GM19238 (cell line): ENCODE results near the gene OPN5.
"Not testable (repeated sequence)": the region's sequence is repeated elsewhere in the genome, so short reads cannot be mapped to it uniquely, and the experiment has no call there.

Source experiments
- DNase-seq: peaks from one replicate; pipeline ENCODE4 v3.0.0; 2011; ENCODE audit warnings: low spot score; ENCODE audit not compliant: insufficient read length

The OPN5 gene, protein sequence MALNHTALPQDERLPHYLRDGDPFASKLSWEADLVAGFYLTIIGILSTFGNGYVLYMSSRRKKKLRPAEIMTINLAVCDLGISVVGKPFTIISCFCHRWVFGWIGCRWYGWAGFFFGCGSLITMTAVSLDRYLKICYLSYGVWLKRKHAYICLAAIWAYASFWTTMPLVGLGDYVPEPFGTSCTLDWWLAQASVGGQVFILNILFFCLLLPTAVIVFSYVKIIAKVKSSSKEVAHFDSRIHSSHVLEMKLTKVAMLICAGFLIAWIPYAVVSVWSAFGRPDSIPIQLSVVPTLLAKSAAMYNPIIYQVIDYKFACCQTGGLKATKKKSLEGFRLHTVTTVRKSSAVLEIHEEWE

DNA sequence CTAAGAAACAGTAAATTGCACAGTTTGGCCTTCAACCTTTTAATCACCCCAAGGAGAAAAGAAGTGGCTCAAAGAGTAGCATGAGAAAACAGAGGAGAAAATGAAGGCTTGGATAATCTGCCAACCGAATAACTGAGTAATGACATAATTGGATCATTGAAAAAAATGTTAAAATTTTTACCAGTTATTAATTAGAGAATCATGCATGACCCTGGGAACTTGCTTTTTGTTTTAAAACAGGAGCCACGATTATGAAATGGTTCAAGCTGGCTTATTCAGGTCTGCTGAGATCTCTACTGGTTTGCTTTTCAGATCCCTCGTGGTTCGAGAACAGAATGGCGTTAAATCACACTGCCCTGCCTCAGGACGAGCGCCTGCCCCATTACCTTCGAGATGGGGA, at the start of gene OPN5:
OPN5 (plus strand) TSS at position 301 of the 400 bp plus-strand sequence; CDS start at position 336, 35 bp downstream.
- no peak for DNase-seq

DNA sequence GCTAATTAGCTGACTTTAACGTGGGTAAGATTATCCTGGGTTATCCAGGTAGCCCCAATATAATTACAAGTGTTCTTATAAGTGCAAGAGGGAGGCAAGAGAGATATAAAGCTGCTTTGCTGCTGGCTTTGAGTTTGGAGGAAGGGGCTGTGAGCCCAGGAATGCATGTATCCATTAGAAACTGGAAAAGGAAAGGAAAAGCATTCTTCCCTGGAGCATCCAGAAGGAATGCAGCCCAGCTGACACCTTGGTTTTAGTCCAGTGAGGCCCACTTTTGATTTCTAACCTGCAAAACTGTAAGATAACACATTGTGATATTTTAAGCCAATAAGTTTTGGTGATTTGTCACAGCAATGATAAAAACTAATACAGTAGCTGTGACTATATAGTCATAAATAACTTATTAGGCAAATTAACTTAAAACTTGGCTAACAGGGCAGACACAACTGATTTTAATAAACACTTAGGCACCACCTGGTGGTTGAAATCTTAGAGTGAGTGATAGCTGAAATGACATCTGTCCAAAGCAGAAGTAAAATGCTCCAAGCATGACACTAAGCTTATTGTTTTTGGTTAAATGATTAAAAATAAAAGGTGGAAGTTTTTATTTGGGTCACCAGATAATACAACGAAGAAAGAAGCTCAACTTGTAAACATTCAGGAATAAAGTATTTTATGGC, 47.8 kb upstream of the OPN5 start:
- DNase-seq = no peak

DNA sequence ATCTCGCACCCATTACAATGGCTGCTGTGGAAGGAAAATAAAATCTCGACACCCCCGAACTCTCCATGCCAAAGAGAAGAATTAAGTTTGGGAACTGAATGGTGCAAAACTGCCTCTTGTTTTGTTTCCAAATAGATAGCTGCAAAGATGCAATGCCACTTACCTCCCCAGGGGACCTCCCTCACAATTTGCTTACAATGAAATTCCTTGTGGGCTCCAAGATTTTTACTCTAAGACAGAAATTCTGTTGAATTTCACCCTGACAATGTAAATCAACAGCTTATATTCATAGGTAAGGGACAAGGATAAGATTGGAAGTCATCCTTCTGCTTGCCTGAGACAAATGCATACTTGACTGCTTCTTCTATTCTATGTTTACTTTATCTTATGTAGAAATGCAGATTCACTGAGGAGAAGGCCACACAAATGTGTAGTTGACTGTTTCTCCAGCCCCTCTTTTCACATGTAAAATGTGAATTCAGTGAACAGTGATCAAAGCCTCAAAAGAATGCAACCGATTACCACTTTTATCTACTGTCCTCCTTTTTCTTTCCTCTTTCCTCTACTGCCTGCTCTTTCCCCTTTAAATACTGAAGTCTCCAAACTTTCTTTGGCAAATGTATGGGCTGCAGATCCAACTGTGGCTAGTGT, 46.9 kb upstream of the OPN5 start:
- no peak for DNase-seq

DNA sequence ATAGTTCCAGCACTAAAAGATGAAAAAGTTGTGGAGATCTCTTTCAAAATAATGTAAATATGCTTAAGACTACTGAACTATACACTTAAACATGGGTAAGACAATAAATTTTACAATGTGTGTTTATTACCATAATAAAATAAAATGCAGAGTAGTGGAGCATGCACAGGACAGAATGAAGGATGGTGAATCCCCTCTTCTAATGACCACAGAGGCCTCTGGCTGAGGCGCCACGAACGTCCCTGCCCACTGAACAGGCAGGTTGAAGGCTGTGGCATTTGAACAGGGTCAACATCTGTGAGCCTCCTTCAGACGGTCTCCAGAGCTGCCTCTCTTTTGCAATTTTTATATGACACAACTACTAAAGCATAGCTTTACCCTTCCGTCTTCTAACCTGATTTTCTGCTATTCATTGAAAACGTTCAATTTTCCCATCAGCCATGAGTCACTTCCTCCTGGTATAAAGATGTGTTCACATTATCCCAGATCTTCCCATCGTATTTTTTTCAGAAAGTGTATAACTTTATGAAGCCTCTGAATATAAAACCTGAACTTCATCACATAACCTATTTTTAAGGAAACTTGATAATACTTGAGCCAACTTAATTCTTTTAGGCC, 45.6 kb upstream of the OPN5 start:
- no peak for DNase-seq

DNA sequence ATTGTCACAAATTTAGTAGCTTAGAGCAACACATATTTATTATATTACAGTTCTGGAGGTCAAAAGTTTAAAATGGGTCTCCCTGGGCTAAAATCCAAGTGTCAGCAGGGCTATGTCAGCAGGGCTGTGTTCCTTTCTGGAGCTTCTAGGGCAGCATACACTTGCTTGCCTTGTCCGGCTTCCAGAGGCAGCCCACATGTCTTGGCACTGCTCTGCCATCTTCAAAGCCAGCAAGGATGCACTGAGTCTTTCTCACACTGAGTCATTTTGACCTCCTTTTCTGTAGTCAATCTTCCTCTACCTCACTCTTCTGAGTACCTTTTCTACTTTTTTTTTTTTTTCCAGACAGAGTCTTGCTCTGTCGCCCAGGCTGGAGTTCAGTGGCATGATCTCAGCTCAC, 44.4 kb upstream of the OPN5 start:
- DNase-seq = no peak

DNA sequence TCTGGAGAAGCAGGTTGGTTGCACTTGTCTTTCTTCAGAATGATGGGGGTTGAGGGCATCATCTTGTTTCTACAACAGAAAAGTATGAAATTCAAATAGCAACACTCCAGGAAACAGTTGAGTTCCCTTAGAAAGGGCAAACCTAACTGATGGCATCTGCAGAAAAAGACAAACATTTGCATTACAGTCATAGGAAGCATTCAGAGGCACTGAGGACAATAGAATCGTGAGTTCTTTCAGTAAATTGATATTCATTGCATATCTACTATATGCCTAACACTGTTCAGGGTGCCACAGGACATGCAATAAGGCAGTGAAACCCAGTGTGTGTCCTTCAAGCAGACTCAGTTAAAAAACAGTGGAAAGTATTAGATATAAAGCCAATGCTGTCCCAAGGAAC, 41.1 kb upstream of the OPN5 start:
- no peak for DNase-seq

DNA sequence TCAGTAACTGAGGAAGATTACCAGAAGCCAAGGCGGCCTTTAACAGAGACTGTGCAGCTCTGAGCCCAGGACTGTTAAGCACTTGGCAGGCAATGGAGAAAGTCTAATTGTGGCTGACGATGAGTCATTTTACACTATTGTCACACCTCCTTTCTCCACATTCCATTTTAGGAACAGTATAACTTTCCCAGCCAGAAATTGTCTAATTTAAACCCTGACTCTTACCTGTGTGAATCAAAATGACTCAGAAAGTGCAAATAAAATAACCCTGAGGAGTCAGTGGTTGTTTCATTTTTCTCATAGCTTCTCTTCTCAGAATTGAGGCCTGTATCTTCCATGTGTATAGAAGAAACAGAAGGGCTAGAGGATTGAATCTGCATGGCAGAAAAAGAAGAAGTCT, 40.0 kb upstream of the OPN5 start:
- no peak for DNase-seq

DNA sequence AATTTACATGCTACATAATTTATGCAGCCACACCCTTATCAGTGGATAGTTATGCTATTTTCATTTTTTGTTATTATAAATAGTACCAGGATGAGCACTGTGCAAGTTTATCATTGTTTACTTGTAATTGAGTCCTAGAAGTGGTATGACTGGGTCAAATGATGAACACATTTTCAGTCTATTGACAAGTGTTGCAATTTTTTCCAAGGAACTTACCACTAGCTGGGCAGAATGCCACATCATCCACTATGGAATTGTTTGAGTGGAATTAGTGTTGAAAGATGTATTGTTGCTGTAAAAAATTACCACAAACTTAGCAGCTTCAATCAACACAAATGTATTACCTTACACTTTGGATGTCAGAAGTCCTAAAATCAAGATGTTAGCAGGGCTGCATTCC, 38.1 kb upstream of the OPN5 start:
- no peak for DNase-seq

DNA sequence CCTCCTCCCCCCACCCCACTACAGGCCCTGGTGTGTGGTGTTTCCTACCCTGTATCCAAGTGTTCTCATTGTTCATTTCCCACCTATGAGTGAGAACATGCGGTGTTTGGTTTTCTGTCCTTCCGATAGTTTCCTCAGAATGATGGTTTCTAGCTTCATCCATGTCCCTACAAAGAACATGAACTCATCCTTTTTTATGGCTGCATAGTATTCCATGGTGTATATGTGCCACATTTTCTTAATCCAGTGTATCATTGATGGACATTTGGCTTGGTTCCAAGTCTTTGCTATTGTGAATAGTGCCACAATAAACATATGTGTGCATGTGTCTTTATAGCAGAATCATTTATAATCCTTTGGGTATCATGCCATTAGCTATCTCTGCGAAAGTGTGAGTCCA, 36.6 kb upstream of the OPN5 start:
- DNase-seq = not testable (repeated sequence)

DNA sequence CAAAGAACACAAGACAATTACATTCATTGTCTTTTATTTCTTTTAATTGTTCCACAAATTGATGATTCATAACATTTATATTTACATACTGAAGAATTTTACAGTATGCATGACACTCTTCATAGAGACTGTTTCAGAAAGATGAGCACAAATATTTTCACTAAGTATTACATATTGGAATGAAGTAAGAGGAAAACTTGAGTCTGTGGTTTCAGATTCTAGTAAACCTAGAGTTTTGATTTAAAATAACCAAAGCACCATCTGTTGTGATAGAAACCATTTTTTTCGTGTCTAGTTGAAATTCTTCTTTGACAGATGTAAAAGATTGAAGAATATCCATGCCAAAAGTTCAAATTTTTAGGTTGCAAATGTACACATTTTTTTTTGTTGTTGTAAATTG, 32.1 kb upstream of the OPN5 start:
- no peak for DNase-seq

DNA sequence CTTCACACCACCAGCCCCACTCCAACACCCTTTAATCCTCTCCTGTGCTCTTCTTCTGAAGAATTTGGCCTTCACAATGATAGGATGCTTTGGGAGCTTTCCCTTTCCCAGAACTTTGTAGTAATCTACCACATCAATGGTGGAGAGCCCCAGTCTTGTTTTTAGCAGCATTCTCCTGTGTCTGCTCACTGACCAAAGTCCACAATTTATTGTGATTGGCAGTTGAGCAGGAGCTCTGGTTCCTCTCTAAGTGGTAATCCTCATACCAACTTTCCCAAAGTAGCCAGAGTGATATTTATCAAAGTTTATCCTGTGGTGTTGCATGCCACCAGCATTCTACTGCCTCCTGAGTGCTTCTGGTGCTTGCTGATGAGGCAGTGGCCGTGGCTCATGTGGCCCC, 29.0 kb upstream of the OPN5 start:
- no peak for DNase-seq

DNA sequence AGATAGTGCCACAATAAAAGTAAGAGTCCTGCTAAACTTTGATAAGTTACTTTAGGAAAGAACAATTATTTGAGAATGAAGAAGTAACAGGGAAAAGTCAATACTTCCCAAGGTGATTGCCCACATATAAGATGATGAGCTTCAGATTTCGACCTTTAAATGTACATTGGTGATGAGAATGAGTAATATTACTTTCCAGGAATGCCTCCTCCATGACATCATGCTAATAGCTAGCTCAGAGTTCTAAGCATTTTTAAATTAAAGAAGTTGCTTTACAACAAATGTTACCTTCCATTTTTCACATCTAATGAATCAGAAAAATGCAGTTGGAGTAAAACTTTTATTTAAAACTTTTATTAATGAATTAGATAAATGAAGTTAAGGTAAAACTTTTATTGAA, 22.5 kb upstream of the OPN5 start:
- DNase-seq = no peak

DNA sequence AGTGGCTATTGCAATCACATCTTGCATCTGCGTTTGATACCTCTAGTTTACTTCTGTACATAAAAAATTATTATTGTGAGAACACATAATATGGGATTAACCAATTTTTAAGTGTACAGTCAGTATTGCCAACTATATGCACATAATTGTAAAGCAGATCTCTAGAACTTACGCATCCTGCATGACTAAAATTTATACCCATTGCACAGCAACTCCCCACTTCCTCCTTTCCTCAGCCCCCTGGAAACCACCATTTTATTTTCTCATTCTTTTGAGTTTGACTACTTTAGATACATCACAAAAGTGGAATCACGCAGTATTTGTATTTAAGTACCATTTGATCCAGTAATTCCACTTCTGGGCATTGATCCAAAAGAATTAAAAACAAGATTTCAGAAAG, 19.3 kb upstream of the OPN5 start:
- DNase-seq = no peak

DNA sequence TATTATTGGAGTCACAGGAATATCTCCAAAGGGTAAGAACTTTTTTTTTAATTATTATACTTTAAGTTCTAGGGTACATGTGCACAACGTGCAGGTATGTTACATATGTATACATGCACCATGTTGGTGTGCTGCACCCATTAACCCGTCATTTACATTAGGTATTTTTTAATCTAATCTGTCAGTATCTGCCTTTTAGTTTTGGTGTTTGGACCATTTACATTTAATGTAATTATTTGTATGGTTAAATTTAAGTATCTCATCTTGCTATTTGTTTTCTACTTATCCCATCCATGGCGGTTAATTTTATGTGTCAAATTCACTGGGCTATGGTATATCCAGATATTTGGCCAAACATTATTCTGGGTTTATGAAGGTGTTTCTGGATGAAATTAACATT, 15.4 kb upstream of the OPN5 start:
- no peak for DNase-seq

DNA sequence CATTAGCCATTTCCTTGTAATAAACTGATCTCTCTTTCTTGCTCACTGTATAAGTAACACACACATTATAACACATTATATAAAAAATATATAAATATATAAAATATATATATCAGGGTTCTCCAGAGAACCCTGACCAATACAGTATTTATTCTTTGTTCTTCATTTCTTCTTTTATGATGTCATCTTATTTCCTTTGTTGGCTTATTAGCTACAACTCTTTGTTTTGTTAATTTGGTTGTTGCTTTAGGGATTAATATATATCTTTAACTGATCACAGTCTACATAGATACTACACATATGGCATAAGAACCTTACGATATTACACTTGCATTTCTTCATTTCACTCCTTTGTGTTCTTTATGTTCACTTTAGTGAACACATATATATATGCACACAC, 14.7 kb upstream of the OPN5 start:
- no peak for DNase-seq

DNA sequence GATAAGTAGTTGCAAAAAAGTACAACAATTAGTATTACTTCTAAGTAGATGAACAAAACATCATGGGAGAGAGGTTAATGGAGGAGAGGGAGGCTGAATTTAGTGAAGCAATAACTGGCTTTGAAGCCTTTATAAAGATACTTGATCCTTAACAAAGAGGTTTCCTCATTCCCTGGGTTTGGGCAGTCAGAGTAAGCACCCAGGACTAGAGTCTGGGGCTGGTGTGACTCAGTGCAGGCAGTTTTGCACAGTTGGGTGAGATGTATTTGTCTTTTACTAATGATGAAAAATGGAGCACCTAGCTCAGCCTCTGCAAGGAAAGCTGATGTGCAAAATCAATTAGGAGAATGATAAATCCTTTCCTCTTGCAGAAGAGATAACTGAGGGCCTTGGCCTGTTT, 11.8 kb upstream of the OPN5 start:
- no peak for DNase-seq

DNA sequence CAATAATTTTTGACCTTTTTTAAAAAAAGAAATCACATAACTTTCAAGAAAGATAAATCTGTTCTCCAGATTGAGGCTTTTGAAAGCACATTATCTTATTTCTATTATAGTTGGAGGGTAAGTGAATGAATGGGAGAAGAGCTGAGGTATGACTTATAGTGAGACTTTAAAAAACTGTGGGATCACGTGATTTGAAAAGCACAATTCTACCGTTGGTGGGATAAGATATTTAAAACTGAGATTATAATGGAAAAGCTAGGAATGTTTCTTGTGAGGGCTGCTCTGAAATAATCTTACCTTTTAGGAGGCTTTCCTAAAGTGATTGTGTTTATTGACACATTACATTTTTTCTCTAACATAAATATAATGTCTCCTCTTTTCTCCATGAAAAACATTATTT, 9.5 kb upstream of the OPN5 start:
- no peak for DNase-seq

DNA sequence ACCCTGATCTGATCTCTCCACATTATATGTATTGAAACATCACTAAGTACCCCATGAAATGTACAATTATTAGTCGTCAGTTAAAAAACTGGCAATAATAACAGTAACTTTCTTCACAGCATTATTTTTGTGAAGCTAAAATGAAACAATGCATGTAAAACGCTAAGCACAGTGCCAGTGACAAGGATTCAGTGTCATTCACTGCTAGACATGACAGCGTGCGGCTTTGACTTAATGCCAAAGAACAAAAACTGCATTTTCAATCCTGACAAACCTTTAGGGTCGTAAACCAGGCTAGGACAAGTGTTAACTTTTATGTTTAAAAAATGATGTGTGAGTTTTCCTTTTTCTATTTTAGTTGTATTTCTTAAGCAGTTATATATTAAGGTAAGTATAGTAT, 8.8 kb upstream of the OPN5 start:
- DNase-seq = no peak

DNA sequence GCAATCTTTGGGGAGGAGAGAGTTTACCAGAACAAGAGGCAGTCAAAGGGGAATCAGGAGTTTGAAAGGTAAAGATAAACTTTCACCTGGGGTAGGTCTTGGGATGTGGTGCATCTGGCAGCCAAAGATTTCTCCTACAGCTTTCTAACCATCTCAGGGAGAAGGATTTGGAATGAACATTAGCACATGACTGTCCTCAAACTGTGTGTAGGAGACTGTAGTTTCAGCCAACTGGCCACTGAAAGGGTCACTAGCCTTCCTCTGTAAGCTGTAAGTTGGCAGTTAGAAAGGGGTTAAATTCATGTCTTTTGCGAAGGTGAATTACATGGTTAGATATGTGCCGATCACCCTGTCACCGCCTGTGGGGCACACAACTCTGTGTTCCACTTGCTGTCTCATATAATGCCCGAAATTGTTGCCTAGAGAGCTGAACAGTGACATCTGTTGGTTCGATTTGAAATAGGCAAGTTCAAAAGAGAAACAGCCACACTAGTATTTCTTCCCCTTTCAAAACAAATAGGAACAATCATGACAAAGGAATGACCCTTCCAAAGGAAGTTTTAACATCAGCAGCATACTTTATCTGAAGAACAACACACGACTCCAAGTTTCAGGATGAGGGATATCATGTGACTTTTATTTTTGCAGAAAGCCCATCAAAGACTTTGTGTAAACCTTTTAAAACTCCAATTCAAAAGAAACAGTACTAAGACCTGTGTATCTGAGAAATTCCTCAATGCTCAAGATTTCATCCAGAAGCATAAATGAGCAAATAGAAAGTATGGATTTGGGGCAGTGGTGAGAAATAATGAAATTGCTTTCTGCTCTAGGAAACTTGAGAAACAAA, 1.1 kb upstream of the OPN5 start:
- no peak for DNase-seq

DNA sequence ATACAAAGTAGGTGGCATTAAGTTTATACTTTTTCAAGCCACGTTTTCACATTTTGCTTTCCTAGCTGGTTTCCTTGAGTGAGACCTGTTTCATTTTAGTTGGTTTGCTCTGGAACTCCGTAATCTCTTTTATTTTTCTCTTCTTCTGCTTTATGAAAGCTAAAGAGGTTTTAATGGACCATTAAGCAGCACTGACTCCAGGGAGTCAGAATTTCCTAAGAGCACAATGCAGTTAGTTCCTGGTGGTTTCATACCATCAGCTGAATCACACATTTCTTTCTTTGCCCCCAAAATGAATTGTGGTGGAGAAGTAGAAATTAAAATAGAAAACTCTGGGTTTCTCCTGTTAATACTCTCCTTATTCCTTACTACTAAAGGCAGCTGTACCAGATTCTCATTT, 3.4 kb downstream of the OPN5 start:
- no peak for DNase-seq
